WTC11 (cell line): Measurements from ENCODE around the gene CLN3.

Source experiments
- ATF3 ChIP-seq: sonication (generic); formaldehyde crosslinking; conservative IDR thresholded peaks from 2 replicates; pipeline ENCODE4 v1.8.1; 2022; ENCODE audit warnings: mild to moderate bottlenecking, missing genetic modification reagents
- CTCF ChIP-seq: fragments of 200-600 bp; IDR thresholded peaks from 2 replicates; pipeline ENCODE4 v1.8.0; 2022; ENCODE audit warnings: antibody characterized with exemption
- ESRRA ChIP-seq: sonication (generic); formaldehyde crosslinking; IDR thresholded peaks from 2 replicates; pipeline ENCODE4 v1.8.1; 2022; ENCODE audit warnings: mild to moderate bottlenecking, missing genetic modification reagents, borderline replicate concordance
- NFYB ChIP-seq: sonication (generic); formaldehyde crosslinking; conservative IDR thresholded peaks from 2 replicates; pipeline ENCODE4 v1.8.0; 2022; ENCODE audit warnings: low read depth, missing genetic modification reagents
- SOX15 ChIP-seq: fragments of 250-450 bp; sonication (Bioruptor Pico); IDR thresholded peaks from 2 replicates; pipeline ENCODE4 v1.9.0; 2021; ENCODE audit warnings: mild to moderate bottlenecking
- TEAD4 ChIP-seq: sonication (generic); formaldehyde crosslinking; IDR thresholded peaks from 2 replicates; pipeline ENCODE4 v1.8.0; 2022; ENCODE audit warnings: mild to moderate bottlenecking, missing genetic modification reagents
- ZNF121 ChIP-seq: sonication (generic); formaldehyde crosslinking; IDR thresholded peaks from 2 replicates; pipeline ENCODE4 v1.8.0; 2023; ENCODE audit warnings: missing genetic modification reagents
- ZNF416 ChIP-seq: fragments of 250-450 bp; sonication (Bioruptor Pico); IDR thresholded peaks from 2 replicates; pipeline ENCODE4 v1.9.0; 2021; ENCODE audit warnings: mild to moderate bottlenecking, inconsistent platforms
- TF ChIP-seq, protein P1 (sequence below): sonication (generic); formaldehyde crosslinking; IDR thresholded peaks from 2 replicates; pipeline ENCODE4 v1.8.0; 2023; ENCODE audit warnings: missing genetic modification reagents
- TF ChIP-seq, protein P2 (sequence below): sonication (generic); formaldehyde crosslinking; IDR thresholded peaks from 2 replicates; pipeline ENCODE4 v1.8.1; 2023; ENCODE audit warnings: mild to moderate bottlenecking, missing genetic modification reagents
- TF ChIP-seq, protein P3 (sequence below): fragments of 250-450 bp; sonication (Bioruptor Pico); IDR thresholded peaks from 2 replicates; pipeline ENCODE4 v1.9.0; 2021; ENCODE audit warnings: mild to moderate bottlenecking

GRCh38 chr16:28537964-28538732 lies 46.3 kb upstream of the CLN3 start:
- TF ChIP-seq, protein P1, sequence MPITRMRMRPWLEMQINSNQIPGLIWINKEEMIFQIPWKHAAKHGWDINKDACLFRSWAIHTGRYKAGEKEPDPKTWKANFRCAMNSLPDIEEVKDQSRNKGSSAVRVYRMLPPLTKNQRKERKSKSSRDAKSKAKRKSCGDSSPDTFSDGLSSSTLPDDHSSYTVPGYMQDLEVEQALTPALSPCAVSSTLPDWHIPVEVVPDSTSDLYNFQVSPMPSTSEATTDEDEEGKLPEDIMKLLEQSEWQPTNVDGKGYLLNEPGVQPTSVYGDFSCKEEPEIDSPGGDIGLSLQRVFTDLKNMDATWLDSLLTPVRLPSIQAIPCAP (CRISPR knock-in tag): no peak
- TF ChIP-seq CTCF: no peak
- TF ChIP-seq TEAD4 (CRISPR knock-in tag): no peak
- no peak for TF ChIP-seq NFYB (CRISPR knock-in tag)
- no peak for TF ChIP-seq SOX15 (CRISPR knock-in tag)
- TF ChIP-seq ZNF121 (CRISPR knock-in tag): peak; percentile 20; the same call in 1 of the 2 replicates
- no peak for TF ChIP-seq ZNF416 (CRISPR knock-in tag)
- TF ChIP-seq, protein P2, sequence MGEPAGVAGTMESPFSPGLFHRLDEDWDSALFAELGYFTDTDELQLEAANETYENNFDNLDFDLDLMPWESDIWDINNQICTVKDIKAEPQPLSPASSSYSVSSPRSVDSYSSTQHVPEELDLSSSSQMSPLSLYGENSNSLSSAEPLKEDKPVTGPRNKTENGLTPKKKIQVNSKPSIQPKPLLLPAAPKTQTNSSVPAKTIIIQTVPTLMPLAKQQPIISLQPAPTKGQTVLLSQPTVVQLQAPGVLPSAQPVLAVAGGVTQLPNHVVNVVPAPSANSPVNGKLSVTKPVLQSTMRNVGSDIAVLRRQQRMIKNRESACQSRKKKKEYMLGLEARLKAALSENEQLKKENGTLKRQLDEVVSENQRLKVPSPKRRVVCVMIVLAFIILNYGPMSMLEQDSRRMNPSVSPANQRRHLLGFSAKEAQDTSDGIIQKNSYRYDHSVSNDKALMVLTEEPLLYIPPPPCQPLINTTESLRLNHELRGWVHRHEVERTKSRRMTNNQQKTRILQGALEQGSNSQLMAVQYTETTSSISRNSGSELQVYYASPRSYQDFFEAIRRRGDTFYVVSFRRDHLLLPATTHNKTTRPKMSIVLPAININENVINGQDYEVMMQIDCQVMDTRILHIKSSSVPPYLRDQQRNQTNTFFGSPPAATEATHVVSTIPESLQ: no peak
- TF ChIP-seq ESRRA: no peak
- TF ChIP-seq ATF3: no peak
- TF ChIP-seq, protein P3, sequence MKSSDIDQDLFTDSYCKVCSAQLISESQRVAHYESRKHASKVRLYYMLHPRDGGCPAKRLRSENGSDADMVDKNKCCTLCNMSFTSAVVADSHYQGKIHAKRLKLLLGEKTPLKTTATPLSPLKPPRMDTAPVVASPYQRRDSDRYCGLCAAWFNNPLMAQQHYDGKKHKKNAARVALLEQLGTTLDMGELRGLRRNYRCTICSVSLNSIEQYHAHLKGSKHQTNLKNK (CRISPR knock-in tag): no peak
